ENCODE measurements around the gene ITPRID2. TPM values are rescaled to one million over a fixed set of nuclear protein-coding genes. Genes with fewer than 3 reads are reported as not detected.

The ITPRID2 gene
- polyA plus RNA-seq, 1 donor (not counting 4 experiments of a cell fraction or from before 2014, with no cell fraction given) = 146 TPM

DNA sequence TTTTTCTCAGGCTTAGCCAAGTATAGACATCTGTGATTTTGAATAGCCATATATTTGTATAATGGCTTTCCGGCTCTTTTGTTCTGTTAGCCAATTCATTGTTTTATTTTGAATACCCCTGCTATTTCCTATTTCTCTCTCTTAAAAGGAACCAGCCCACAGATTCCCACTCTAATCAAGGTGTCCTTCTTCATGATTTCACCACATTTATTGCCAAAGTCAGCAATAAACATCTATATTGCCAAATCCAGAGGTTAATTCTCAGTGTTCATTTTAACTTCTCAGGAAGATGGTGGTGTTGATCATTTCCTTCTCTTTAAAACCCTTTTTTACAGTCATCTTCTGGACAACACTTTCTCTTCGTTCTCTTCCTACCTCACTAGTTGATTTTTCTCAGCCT is 13.1 kb upstream of the ITPRID2 start:
- no peaks in the 10 kb centered on the region for H3K27me3 ChIP-seq (ENCODE audit: control insufficient read depth, extremely low read depth, insufficient read depth, low read length)
- H3K27ac ChIP-seq (ENCODE audit: control insufficient read depth, insufficient read depth, low read length) = no peak overlapping the region
- H3K4me3 ChIP-seq (ENCODE audit: control insufficient read depth in 2 of 3, extremely low read depth in 1 of 3, insufficient read depth in 2 of 3, low read depth in 1 of 3, low read length in 3 of 3) = no peak overlapping the region
- H3K36me3 ChIP-seq (ENCODE audit: control insufficient read depth in 2 of 2, extremely low read depth in 1 of 2, insufficient read depth in 2 of 2, low read length in 2 of 2) = no peaks in the 10 kb centered on the region
- H3K9me1 ChIP-seq (ENCODE audit: control insufficient read depth, extremely low read depth, insufficient read depth, low read length) = no peaks in the 10 kb centered on the region
- no peak overlapping the region for H2AFZ ChIP-seq (ENCODE audit: control insufficient read depth, low read length)
- TF ChIP-seq, protein P1, sequence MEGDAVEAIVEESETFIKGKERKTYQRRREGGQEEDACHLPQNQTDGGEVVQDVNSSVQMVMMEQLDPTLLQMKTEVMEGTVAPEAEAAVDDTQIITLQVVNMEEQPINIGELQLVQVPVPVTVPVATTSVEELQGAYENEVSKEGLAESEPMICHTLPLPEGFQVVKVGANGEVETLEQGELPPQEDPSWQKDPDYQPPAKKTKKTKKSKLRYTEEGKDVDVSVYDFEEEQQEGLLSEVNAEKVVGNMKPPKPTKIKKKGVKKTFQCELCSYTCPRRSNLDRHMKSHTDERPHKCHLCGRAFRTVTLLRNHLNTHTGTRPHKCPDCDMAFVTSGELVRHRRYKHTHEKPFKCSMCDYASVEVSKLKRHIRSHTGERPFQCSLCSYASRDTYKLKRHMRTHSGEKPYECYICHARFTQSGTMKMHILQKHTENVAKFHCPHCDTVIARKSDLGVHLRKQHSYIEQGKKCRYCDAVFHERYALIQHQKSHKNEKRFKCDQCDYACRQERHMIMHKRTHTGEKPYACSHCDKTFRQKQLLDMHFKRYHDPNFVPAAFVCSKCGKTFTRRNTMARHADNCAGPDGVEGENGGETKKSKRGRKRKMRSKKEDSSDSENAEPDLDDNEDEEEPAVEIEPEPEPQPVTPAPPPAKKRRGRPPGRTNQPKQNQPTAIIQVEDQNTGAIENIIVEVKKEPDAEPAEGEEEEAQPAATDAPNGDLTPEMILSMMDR (optimal IDR thresholded peaks at IDR 0.05 in 1 of 3, IDR thresholded peaks at IDR 0.05 in 1 of 3, conservative IDR thresholded peaks at IDR 0.05 in 1 of 3; ENCODE audit: extremely low read depth in 1 of 3, insufficient read depth in 2 of 3, low read length in 3 of 3) = no peak
- no peak for TF ChIP-seq EZH2 (IDR thresholded peaks at IDR 0.05; ENCODE audit: low read length)
- H3K4me2 ChIP-seq (ENCODE audit: control insufficient read depth, extremely low read depth, insufficient read depth, low read depth, low read length) = no peak overlapping the region
- FAIRE-seq = no peak
- H3K79me2 ChIP-seq (ENCODE audit: control insufficient read depth, insufficient read depth, low read length) = no peaks in the 10 kb centered on the region
- dilution Hi-C loops (cut with MboI; ENCODE audit: extremely low pct_ligation_motif_present, low sequenced_read_pairs) = no loop called here
- no peaks in the 10 kb centered on the region for H3K9me3 ChIP-seq (ENCODE audit: control insufficient read depth, low read depth, low read length)
- peaks cover 15% of the 10 kb centered on the region for H3K4me1 ChIP-seq (ENCODE audit: control insufficient read depth, extremely low read depth, insufficient read depth, low read length)
- no peak for DNase-seq (ENCODE audit: low read depth, low spot score)
- no peaks in the 10 kb centered on the region for H4K20me1 ChIP-seq (ENCODE audit: control insufficient read depth, extremely low read depth, insufficient read depth, low read length)
- H3K9ac ChIP-seq (ENCODE audit: control insufficient read depth, extremely low read depth, insufficient read depth, low read length) = no peak overlapping the region

GRCh38 chr2:181879295-181879694 is 12.2 kb upstream of the ITPRID2 start:
- H3K4me2 ChIP-seq (ENCODE audit: control insufficient read depth, extremely low read depth, insufficient read depth, low read depth, low read length) = no peak overlapping the region
- no peaks in the 10 kb centered on the region for H3K36me3 ChIP-seq (ENCODE audit: control insufficient read depth in 2 of 2, extremely low read depth in 1 of 2, insufficient read depth in 2 of 2, low read length in 2 of 2)
- no peak for TF ChIP-seq EZH2 (IDR thresholded peaks at IDR 0.05; ENCODE audit: low read length)
- TF ChIP-seq, protein P1 (optimal IDR thresholded peaks at IDR 0.05 in 1 of 3, IDR thresholded peaks at IDR 0.05 in 1 of 3, conservative IDR thresholded peaks at IDR 0.05 in 1 of 3; ENCODE audit: extremely low read depth in 1 of 3, insufficient read depth in 2 of 3, low read length in 3 of 3) = no peak
- no peaks in the 10 kb centered on the region for H3K9me1 ChIP-seq (ENCODE audit: control insufficient read depth, extremely low read depth, insufficient read depth, low read length)
- no peaks in the 10 kb centered on the region for H4K20me1 ChIP-seq (ENCODE audit: control insufficient read depth, extremely low read depth, insufficient read depth, low read length)
- no peaks in the 10 kb centered on the region for H3K27me3 ChIP-seq (ENCODE audit: control insufficient read depth, extremely low read depth, insufficient read depth, low read length)
- H3K4me3 ChIP-seq (ENCODE audit: control insufficient read depth in 2 of 3, extremely low read depth in 1 of 3, insufficient read depth in 2 of 3, low read depth in 1 of 3, low read length in 3 of 3) = no peak overlapping the region
- H3K4me1 ChIP-seq (ENCODE audit: control insufficient read depth, extremely low read depth, insufficient read depth, low read length) = peaks cover 15% of the 10 kb centered on the region
- H3K9me3 ChIP-seq (ENCODE audit: control insufficient read depth, low read depth, low read length) = no peaks in the 10 kb centered on the region
- no peak overlapping the region for H3K9ac ChIP-seq (ENCODE audit: control insufficient read depth, extremely low read depth, insufficient read depth, low read length)
- dilution Hi-C loops (cut with MboI; ENCODE audit: extremely low pct_ligation_motif_present, low sequenced_read_pairs) = no loop called here
- H3K27ac ChIP-seq (ENCODE audit: control insufficient read depth, insufficient read depth, low read length) = no peak overlapping the region
- no peaks in the 10 kb centered on the region for H3K79me2 ChIP-seq (ENCODE audit: control insufficient read depth, insufficient read depth, low read length)
- FAIRE-seq (no peak), DNase-seq (ENCODE audit: low read depth, low spot score) (no peak)
- no peak overlapping the region for H2AFZ ChIP-seq (ENCODE audit: control insufficient read depth, low read length)

Measured in keratinocyte (primary cell).